HK-2 (cell line): ENCODE measurements around the gene DNAJC4.

ENCODE experiments used
- DNase-seq: peaks from one replicate; pipeline ENCODE4 v3.0.0-alpha.2; 2018; ENCODE audit not compliant: unreplicated experiment

Gene DNAJC4

DNA sequence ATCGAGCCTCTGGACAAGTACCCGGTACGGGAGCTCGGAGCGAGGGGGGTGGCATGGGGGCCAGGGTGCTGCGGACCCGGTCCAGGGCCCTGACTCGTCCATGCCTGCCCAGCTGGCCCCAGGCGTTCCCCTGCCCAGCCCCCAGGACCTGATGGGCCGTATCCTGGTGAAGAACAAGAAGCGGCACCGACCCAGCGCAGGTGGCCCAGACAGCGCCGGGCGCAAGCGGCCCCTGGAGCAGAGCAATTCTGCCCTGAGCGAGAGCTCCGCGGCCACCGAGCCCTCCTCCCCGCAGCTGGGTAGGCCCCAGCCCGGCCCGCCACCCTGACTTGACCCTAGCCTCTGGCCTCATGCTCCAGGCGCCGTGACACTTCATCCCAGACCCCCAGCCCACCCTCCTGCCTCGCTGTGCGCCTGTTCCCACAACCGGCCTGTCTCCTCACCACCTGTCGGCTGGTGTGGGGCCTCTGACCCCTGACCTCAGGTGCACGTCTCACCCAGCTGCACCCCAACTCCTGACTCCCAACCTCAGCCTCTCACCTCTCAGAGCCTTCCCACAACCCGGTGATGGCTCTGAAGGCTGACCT is 28.7 kb downstream of the DNAJC4 start:
- no peak for DNase-seq

DNA sequence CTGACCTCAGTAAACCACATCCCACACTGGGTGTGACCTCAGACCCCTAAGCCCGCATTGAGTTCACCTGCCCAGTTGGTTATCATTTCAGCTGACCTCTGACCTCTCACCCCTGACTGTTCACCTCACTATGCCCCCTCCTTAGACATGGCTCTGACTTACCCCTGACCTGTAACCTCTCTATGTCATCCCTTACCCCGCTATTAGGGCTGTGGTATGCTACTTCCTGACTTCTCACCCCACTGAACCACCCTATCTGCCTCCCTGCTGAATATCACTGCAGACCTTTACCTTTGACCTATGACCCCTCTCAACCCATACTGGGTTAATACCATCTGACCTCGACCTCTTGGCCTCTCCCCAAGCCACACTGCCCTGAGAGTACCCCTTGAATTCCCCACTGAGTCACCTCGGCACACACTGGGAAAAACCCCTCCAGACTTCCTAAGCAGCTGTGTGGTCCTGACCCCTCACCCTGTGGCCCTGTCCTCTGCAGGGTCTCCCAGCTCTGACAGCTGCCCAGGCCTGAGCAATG is 29.3 kb downstream of the DNAJC4 start:
- DNase-seq = no peak

DNA sequence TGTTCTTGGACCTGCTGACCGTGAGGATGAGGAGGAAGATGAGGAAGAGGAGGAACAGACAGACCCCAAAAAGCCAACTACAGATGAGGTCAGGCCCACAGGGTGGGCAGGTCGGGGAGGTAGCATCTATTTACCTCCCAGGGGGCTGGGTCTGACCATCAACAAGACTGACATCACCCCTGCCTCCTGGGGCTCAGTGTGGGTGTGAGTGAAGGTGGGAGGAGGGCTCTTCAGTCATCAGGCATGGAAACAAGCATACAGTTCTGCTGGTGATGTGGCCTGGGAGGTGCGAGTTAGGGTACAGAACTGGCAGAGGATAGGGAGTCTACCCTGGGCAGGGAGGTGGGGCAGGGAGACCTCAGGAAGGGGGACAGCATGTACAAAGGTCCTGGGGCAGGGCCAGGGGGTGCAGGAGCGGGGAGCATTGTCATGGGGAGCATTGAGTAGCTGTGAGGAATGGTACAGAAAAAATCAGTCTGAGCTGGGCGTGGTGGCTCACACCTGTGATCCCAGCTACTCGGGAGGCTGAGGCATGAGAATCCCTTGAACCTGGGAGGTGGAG is 29.9 kb downstream of the DNAJC4 start:
- no peak for DNase-seq

DNA sequence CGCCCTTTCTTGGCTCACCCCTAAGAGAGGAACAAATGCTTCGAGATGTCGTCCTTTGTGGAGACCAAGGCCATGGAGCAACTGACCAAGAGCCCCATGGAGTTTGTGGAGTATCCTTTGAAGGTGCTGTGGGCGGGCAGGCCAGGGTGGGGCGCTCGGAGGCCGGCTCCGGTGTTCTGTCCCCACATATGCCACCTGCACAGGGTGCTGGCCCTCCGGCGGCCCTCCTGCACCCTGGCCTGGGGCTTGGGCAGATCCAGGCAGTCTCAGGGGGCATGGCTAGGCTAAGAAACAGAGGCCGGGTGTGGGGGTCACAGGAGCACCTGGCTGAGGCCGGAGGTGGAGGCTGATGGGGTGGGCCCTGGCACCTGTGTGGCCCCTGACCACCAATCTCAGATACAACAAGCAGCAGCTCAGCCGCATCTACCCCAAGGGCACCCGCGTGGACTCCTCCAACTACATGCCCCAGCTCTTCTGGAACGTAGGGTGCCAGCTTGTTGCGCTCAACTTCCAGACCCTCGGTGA is 31.3 kb downstream of the DNAJC4 start:
- no peak for DNase-seq

- no peak for DNase-seq
Measured at GRCh38 chr11:64262271-64263002, 32.1 kb downstream of the DNAJC4 start.

- peak; percentile 53 for DNase-seq
Measured at GRCh38 chr11:64263021-64263946, 32.9 kb downstream of the DNAJC4 start.

- no peak for DNase-seq
Measured at GRCh38 chr11:64263947-64264317, 33.6 kb downstream of the DNAJC4 start.

- no peak for DNase-seq
Measured at GRCh38 chr11:64264371-64264852, 34.1 kb downstream of the DNAJC4 start.

- no peak for DNase-seq
Measured at GRCh38 chr11:64265176-64266160, 35.1 kb downstream of the DNAJC4 start.

DNA sequence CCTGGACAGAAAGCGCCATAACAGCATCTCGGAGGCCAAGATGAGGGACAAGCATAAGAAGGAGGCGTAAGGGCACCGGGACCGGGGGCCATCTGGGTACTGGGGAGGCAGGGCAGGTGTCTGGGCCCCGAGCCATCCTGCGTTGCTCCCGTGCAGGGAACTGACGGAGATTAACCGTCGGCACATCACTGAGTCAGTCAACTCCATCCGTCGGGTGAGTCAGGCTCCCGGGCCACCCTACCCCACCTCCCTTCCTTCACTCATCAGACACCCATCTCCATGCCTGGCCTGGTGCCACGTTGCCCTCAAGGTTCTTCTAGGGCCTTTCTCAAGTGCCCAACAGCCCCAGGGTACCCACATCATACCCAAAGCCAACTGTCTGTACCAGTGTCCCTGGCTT is 36.0 kb downstream of the DNAJC4 start:
- DNase-seq = no peak

GRCh38 chr11:64267207-64267945 is 37.0 kb downstream of the DNAJC4 start:
- no peak for DNase-seq

DNA sequence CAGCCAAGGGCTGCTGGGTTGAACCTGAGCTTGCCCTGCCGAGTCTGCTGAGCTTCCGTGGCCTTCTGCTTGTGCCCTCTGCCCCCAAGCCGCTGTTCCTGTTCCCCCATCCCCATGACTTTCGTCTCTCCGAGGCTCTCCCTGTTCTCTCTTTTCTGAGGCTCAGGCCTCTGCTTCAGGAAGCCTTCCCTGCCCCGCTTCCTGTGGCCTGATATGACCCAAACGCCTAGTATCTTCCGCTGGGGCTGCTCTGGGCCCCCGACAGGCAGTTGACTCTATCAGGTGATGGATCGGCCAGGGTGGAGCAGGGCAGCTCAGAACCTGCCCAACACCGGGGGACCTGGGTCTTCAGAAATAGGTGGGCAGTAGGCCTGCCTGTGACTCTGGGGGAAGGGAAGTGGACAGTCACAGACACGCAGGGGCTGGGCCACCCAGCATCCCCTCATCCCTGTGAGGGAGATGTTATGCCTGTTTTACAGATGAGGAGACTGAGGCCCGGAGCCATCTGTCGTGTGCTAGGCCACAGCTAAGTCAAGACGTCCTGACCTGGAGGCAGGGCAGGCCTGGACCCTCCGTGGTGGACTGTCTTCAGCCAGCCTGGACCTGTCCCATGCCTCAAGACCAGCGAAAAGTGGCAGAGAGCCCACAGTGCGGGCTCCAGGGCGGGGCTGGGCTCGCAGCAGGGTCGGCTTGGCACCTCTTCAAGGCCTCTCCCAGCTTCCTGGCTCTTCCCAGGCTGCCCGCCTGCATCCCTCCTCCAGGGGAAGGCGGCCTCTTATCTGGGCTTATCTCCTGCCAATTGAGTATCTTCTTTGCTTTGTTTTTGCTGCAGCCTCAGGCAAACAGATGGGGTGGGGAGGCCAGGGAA is 37.9 kb downstream of the DNAJC4 start:
- DNase-seq = peak; percentile 20

- peak; percentile 55 for DNase-seq
Measured at GRCh38 chr11:64268893-64269539, 38.7 kb downstream of the DNAJC4 start.

DNA sequence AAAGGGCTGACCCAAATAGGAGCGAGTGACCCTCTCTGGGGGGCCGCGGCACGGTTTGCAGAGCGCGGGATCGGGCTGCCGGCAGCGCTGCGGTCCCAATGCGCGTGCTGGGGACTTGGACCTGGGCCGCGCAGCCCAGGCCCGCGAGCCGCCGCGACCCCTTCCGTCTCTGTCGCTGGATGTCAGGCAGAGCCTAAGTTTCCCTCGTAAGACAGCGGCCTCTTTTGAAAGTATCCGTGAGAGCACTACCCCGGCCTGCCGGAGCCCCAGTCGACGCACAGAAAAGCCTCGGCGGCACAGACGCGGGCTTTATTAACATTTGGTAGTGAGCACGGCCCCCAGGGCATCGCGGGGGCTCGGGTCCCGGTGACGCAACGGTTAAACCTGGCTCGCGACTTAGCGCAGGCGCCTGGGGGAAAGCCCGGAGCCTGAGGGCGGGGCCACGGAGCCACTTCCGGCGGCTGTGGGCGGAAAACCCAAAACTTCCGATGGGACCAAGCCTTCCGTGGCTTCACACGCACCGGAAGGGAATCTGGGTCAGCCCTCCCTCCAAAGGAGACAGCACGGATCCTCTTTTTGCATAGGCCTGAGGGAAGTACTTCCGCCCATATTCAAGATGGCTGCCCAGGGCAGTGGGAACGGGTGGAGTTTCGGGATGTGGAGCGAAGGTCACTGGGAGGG is 39.3 kb downstream of the DNAJC4 start:
- DNase-seq = peak; percentile 93

DNA sequence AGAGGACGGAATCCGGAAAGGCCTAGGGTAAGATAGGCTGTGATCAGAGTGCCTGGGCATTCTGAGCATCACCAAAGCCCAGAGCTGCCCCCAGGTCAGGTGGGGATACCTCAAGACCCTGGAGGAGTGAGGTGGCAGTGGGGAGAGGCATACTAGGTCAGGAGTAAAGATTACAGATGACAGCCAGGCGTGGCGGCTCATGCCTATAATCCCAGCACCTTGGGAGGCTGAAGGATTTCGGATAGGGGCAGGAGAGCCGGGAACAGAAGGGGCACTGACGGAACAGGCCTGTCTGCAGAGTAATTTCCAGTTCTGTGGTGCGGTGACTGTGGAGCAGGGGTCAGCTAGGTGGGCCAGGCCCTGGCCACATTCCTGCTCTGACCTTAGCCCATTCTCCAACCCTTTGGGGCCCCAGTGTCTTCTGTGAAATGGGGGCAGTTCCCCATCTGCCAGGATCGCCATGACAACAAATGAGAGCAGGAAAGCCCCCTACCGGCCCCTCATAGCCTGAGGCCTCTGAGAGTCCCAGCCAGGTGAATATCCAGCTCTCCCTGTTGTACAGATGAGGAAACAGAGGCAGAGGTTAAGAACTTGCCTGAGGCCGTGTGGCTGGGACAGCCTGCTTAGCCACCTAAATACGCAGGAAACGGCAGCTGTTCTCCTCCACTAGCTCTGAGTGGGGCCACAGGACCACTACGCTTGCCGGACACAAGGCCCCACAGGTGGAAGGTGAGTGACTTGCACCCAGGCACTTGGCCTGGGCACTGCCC is 44.9 kb downstream of the DNAJC4 start:
- DNase-seq = no peak

- DNase-seq = no peak
Measured at GRCh38 chr11:64275841-64276240, 45.5 kb downstream of the DNAJC4 start.
